K562 (cell line): ENCODE measurements around the gene MTPN. TPM values are rescaled to one million over a fixed set of nuclear protein-coding genes. Genes with fewer than 3 reads are reported as not detected.

Experiments
- ADNP ChIP-seq: fragments of 200-800 bp; sonication (Bioruptor generic); IDR thresholded peaks from 2 replicates; pipeline ENCODE4 v1.6.1; 2016; ENCODE audit warnings: missing genetic modification characterization, missing compliant biosample characterization
- ETV6 ChIP-seq, 3 experiments: fragments of 150-350 bp in 1 of 3; sonication (generic) in 1 of 3; formaldehyde crosslinking in 1 of 3; IDR thresholded peaks; 2 replicates each; pipeline versions ENCODE4 v1.6.1 to v1.8.0; 2014 to 2022; ENCODE audit warnings: borderline replicate concordance in 2 of 3, low read depth in 2 of 3, antibody characterized with exemption in 1 of 3, low read length in 1 of 3, mild to moderate bottlenecking in 1 of 3, missing genetic modification reagents in 1 of 3
- HNRNPLL ChIP-seq: fragments of 200-400 bp; formaldehyde crosslinking; IDR thresholded peaks from 2 replicates; pipeline ENCODE4 v1.6.1; 2017; ENCODE audit warnings: low read length, low read depth, mild to moderate bottlenecking; ENCODE audit not compliant: poor library complexity, severe bottlenecking
- JUN ChIP-seq, 2 experiments: sonication (generic) in 1 of 2; formaldehyde crosslinking in 1 of 2; IDR thresholded peaks; 2 replicates each; pipeline versions ENCODE4 v1.6.1 to v1.8.0; 2012 to 2022; ENCODE audit warnings: borderline replicate concordance in 2 of 2, mild to moderate bottlenecking in 2 of 2, improper control_type of control experiment in 1 of 2, low read depth in 1 of 2, low read length in 1 of 2, missing genetic modification reagents in 1 of 2
- KAT7 ChIP-seq: sonication (generic); formaldehyde crosslinking; IDR thresholded peaks from 2 replicates; pipeline ENCODE4 v1.8.0; 2022; ENCODE audit warnings: missing genetic modification reagents, mild to moderate bottlenecking, borderline replicate concordance
- NCOA2 ChIP-seq, 2 experiments: fragments of 450-650 bp; IDR thresholded peaks; 2 replicates each; pipeline ENCODE4 v1.6.1; 2018; ENCODE audit warnings: mild to moderate bottlenecking in 2 of 2, moderate library complexity in 1 of 2; ENCODE audit not compliant: partially characterized antibody in 2 of 2
- PRMT5 ChIP-seq: sonication (generic); formaldehyde crosslinking; IDR thresholded peaks from 2 replicates; pipeline ENCODE4 v1.5.0; 2020; ENCODE audit warnings: missing genetic modification reagents
- SRSF3 ChIP-seq: fragments of 200-400 bp; formaldehyde crosslinking; IDR thresholded peaks from 2 replicates; pipeline ENCODE4 v1.6.1; 2016; ENCODE audit warnings: mild to moderate bottlenecking, low read length, moderate library complexity; ENCODE audit not compliant: insufficient read depth
- TEAD2 ChIP-seq: fragments of 450-650 bp; IDR thresholded peaks from 2 replicates; pipeline ENCODE4 v1.6.1; 2016; ENCODE audit warnings: missing genetic modification characterization, control low read depth, missing compliant biosample characterization
- XRCC5 ChIP-seq: fragments of 200-400 bp; formaldehyde crosslinking; IDR thresholded peaks from 2 replicates; pipeline ENCODE4 v1.6.1; 2017; ENCODE audit warnings: low read depth, mild to moderate bottlenecking, low read length
- ZNF133 ChIP-seq: fragments of 250-450 bp; sonication (Bioruptor Pico); IDR thresholded peaks from 2 replicates; pipeline ENCODE4 v1.4.0; 2020; ENCODE audit warnings: mild to moderate bottlenecking
- polyA plus RNA-seq, 8 experiments: library from polyadenylated mRNA; depleted of rRNA in 4 of 8; stranded (reverse) in 5 of 8; unstranded in 3 of 8; fragments of >200 nt; fragmentation: Nextera tagmentation in 2 of 8; fragmentation: Illumina TruSeq in 1 of 8; extraction: Ambion mirVana in 2 of 8; extraction: Trizol in 1 of 8; gene quantifications; 2 replicates each; pipeline versions ENCODE4 v1.2.1 to v1.2.3, GENCODE V29; 2011 to 2014; ENCODE audit warnings: inconsistent platforms in 1 of 8, missing spikeins in 1 of 8
- total RNA-seq, 7 experiments: library from RNA; depleted of rRNA in 6 of 7; stranded (reverse); fragments of >200 nt in 6 of 7; fragmentation: Illumina TruSeq in 2 of 7; extraction: Trizol in 2 of 7; gene quantifications; 2 replicates each; pipeline versions ENCODE4 v1.2.1 to v1.2.3, GENCODE V29; 2011 to 2021; ENCODE audit warnings: low replicate concordance in 1 of 7
- TF ChIP-seq, protein P1 (sequence below), 2 experiments: fragments of 450-650 bp; formaldehyde crosslinking in 1 of 2; IDR thresholded peaks; 2 replicates each; pipeline versions ENCODE4 v1.4.0 to v1.6.1; 2014 to 2020; ENCODE audit warnings: mild to moderate bottlenecking in 2 of 2, borderline replicate concordance in 1 of 2, low read depth in 1 of 2
- TF ChIP-seq, protein P2 (sequence below): fragments of 450-650 bp; IDR thresholded peaks from 2 replicates; pipeline ENCODE4 v1.6.1; 2016; ENCODE audit warnings: borderline replicate concordance

MTPN gene
- total and polyA plus RNA-seq, 9 of the 15 experiments (the other 6 are each of a cell fraction or from before 2014, with no cell fraction given): 68.5 to 261 (median 156) TPM

DNA sequence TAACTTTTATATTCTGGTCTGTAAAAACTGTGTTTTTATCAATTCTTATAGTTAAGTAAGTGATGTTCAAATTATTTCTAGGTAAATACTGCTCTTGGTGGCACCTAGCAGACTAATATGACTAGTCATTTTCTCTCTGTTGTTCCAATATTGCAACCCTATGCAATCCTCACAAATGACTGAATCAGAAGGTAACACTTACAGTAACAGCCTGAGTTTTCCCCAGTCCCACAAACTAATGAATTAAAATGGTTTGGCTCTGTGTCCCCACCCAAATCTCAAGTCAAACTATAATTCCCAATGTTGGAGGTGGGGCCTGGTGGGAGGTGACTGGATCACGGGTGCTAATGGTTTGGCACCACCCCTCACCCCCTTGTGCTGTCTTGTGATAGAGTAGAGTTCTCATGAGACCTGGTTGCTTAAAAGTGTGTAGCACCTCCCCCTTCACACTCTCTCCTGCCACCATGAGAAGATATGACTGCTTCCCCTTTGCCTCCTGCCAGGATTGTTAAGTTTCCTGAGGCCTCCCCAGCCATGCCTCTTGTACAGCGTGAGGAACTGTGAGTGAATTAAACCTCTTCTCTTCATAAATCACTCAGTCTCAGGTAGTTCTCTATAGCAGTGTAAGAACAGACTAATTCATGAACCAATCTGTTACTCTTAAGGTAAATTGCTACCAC, 43.5 kb downstream of the MTPN start (continued):
- TF ChIP-seq, protein P1, sequence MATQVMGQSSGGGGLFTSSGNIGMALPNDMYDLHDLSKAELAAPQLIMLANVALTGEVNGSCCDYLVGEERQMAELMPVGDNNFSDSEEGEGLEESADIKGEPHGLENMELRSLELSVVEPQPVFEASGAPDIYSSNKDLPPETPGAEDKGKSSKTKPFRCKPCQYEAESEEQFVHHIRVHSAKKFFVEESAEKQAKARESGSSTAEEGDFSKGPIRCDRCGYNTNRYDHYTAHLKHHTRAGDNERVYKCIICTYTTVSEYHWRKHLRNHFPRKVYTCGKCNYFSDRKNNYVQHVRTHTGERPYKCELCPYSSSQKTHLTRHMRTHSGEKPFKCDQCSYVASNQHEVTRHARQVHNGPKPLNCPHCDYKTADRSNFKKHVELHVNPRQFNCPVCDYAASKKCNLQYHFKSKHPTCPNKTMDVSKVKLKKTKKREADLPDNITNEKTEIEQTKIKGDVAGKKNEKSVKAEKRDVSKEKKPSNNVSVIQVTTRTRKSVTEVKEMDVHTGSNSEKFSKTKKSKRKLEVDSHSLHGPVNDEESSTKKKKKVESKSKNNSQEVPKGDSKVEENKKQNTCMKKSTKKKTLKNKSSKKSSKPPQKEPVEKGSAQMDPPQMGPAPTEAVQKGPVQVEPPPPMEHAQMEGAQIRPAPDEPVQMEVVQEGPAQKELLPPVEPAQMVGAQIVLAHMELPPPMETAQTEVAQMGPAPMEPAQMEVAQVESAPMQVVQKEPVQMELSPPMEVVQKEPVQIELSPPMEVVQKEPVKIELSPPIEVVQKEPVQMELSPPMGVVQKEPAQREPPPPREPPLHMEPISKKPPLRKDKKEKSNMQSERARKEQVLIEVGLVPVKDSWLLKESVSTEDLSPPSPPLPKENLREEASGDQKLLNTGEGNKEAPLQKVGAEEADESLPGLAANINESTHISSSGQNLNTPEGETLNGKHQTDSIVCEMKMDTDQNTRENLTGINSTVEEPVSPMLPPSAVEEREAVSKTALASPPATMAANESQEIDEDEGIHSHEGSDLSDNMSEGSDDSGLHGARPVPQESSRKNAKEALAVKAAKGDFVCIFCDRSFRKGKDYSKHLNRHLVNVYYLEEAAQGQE (IDR thresholded peaks at IDR 0.05; ENCODE audit: borderline replicate concordance): no peak
- TF ChIP-seq, protein P1 (CRISPR knock-in tag; IDR thresholded peaks at IDR 0.05; ENCODE audit: low read depth): no peak
- TF ChIP-seq NCOA2 (IDR thresholded peaks at IDR 0.05; ENCODE audit: partially characterized antibody in 2 of 2) (no peak), KAT7 (CRISPR knock-in tag) (no peak), XRCC5 (no peak), PRMT5 (CRISPR knock-in tag) (no peak), ETV6 (IDR thresholded peaks at IDR 0.05; ENCODE audit: borderline replicate concordance in 1 of 2, low read depth in 2 of 2, low read length in 1 of 2) (no peak), ETV6 (CRISPR knock-in tag; IDR thresholded peaks at IDR 0.05; ENCODE audit: borderline replicate concordance) (no peak), JUN (IDR thresholded peaks at IDR 0.05; ENCODE audit: borderline replicate concordance, low read depth, low read length) (no peak), JUN (CRISPR knock-in tag; IDR thresholded peaks at IDR 0.05; ENCODE audit: borderline replicate concordance) (no peak), HNRNPLL (no peak), TEAD2 (no peak), SRSF3 (no peak), ADNP (tag) (no peak), ZNF133 (CRISPR knock-in tag) (no peak)
- TF ChIP-seq, protein P2, sequence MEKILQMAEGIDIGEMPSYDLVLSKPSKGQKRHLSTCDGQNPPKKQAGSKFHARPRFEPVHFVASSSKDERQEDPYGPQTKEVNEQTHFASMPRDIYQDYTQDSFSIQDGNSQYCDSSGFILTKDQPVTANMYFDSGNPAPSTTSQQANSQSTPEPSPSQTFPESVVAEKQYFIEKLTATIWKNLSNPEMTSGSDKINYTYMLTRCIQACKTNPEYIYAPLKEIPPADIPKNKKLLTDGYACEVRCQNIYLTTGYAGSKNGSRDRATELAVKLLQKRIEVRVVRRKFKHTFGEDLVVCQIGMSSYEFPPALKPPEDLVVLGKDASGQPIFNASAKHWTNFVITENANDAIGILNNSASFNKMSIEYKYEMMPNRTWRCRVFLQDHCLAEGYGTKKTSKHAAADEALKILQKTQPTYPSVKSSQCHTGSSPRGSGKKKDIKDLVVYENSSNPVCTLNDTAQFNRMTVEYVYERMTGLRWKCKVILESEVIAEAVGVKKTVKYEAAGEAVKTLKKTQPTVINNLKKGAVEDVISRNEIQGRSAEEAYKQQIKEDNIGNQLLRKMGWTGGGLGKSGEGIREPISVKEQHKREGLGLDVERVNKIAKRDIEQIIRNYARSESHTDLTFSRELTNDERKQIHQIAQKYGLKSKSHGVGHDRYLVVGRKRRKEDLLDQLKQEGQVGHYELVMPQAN: no peak
